ENCODE measurements around the gene ABL1.

ABL1 gene

DNA sequence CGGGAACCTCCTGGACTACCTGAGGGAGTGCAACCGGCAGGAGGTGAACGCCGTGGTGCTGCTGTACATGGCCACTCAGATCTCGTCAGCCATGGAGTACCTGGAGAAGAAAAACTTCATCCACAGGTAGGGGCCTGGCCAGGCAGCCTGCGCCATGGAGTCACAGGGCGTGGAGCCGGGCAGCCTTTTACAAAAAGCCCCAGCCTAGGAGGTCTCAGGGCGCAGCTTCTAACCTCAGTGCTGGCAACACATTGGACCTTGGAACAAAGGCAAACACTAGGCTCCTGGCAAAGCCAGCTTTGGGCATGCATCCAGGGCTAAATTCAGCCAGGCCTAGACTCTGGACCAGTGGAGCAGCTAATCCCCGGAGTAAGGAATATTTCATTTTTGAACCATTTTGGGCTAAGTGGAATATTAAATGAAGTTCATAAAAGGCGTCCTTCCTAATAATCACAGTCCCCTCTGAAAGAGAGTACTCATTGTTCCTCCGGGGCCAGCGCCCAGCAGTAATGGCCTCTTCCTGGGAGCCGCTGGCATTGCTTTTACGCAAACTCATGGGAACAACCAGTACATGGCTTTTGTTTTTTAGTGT, 38.0 kb downstream of the ABL1 start:
- no peak for DNase-seq

DNA sequence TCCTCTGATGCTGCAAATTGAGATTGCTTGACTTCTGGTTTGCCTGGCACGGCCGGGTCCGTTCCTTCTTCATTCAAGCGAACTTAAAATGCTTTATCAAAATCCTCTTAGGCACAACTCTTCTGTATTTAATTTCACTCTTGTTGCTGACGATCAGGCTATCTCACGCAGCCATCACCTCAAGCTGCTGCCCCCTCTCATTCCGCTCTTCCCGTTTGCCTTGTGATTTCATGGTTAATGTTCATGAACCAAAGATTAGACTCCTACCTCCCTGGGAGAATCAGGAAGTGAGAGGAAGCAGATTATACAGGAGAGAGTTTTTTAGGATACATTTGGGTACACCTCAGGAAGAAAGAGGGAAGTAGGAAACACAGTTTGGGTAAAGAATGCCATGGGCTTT, 38.9 kb downstream of the ABL1 start:
- no peak for DNase-seq

DNA sequence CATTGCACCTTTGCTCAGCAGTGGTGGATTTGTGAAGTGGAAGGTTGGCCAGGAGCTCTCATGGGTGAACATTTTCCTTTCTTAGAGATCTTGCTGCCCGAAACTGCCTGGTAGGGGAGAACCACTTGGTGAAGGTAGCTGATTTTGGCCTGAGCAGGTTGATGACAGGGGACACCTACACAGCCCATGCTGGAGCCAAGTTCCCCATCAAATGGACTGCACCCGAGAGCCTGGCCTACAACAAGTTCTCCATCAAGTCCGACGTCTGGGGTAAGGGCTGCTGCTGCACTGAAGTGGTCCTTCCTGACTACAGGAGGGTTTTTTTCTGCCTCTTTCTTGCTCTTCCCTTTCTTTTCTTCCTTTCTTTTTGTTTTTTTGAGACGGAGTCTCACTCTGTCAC, 39.7 kb downstream of the ABL1 start:
- DNase-seq = no peak

- no peak for DNase-seq
Observed at GRCh38 chr9:130877300-130877699, 42.2 kb downstream of the ABL1 start.

- no peak for DNase-seq
Observed at GRCh38 chr9:130878295-130878694, 43.2 kb downstream of the ABL1 start.

- DNase-seq = no peak
Observed at GRCh38 chr9:130879863-130880411, 44.9 kb downstream of the ABL1 start.

- DNase-seq = no peak
Observed at GRCh38 chr9:130880599-130881220, 45.7 kb downstream of the ABL1 start.

GRCh38 chr9:130881516-130881915, 46.5 kb downstream of the ABL1 start:
- no peak for DNase-seq

DNA sequence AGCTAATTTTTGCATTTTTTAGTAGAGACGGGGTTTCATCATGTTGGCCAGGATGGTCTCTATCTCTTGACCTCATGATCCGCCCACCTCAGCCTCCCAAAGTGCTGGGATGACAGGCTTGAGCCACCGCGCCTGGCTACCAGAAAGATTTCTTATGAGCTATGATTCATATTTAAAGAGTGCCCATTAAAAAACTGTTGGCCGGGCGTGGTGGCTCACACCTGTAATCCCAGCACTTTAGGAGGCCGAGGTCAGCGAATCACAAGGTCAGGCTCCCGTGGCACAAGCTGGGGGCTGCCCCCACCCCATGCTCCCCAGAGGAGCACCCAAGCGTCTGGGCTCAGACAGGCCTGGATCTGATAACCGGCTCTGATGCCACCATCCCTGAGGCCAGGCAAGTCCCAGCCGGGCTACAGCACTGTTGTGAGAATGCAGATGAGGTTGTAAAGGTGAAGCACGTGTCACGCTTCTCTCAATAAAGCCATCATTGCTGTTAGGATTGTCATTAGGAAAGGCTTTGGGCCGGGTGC, 47.7 kb downstream of the ABL1 start:
- no peak for DNase-seq

DNA sequence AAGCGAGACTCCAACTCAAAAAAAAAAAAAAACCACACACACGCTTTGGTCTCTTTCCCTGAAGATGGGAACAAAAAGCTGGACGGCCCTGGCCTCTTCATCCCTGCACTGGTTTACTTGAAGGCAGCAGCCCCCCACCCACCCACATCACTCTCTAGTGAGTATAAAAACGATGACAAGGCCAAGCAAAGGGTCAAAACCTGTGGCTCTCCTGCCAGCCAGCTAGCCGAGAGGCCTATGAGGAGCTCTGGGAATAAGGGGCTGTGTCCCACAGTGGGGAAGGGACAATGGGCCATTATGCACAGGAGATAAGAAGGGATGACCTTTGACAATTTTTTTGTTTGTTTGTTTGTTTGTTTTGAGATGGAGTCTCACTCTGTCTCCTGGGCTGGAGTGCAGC, 48.4 kb downstream of the ABL1 start:
- DNase-seq = no peak

DNA sequence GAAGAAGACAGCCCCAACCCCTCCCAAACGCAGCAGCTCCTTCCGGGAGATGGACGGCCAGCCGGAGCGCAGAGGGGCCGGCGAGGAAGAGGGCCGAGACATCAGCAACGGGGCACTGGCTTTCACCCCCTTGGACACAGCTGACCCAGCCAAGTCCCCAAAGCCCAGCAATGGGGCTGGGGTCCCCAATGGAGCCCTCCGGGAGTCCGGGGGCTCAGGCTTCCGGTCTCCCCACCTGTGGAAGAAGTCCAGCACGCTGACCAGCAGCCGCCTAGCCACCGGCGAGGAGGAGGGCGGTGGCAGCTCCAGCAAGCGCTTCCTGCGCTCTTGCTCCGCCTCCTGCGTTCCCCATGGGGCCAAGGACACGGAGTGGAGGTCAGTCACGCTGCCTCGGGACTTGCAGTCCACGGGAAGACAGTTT, 49.1 kb downstream of the ABL1 start:
- DNase-seq = no peak

DNA sequence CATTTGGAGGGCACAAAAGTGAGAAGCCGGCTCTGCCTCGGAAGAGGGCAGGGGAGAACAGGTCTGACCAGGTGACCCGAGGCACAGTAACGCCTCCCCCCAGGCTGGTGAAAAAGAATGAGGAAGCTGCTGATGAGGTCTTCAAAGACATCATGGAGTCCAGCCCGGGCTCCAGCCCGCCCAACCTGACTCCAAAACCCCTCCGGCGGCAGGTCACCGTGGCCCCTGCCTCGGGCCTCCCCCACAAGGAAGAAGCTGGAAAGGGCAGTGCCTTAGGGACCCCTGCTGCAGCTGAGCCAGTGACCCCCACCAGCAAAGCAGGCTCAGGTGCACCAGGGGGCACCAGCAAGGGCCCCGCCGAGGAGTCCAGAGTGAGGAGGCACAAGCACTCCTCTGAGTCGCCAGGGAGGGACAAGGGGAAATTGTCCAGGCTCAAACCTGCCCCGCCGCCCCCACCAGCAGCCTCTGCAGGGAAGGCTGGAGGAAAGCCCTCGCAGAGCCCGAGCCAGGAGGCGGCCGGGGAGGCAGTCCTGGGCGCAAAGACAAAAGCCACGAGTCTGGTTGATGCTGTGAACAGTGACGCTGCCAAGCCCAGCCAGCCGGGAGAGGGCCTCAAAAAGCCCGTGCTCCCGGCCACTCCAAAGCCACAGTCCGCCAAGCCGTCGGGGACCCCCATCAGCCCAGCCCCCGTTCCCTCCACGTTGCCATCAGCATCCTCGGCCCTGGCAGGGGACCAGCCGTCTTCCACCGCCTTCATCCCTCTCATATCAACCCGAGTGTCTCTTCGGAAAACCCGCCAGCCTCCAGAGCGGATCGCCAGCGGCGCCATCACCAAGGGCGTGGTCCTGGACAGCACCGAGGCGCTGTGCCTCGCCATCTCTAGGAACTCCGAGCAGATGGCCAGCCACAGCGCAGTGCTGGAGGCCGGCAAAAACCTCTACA, 49.8 kb downstream of the ABL1 start:
- no peak for DNase-seq

- no peak for DNase-seq
Observed at GRCh38 chr9:130885484-130886375, 50.7 kb downstream of the ABL1 start.

DNA sequence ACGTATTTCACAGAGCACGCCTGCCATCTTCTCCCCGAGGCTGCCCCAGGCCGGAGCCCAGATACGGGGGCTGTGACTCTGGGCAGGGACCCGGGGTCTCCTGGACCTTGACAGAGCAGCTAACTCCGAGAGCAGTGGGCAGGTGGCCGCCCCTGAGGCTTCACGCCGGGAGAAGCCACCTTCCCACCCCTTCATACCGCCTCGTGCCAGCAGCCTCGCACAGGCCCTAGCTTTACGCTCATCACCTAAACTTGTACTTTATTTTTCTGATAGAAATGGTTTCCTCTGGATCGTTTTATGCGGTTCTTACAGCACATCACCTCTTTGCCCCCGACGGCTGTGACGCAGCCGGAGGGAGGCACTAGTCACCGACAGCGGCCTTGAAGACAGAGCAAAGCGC, 51.9 kb downstream of the ABL1 start:
- no peak for DNase-seq

DNA sequence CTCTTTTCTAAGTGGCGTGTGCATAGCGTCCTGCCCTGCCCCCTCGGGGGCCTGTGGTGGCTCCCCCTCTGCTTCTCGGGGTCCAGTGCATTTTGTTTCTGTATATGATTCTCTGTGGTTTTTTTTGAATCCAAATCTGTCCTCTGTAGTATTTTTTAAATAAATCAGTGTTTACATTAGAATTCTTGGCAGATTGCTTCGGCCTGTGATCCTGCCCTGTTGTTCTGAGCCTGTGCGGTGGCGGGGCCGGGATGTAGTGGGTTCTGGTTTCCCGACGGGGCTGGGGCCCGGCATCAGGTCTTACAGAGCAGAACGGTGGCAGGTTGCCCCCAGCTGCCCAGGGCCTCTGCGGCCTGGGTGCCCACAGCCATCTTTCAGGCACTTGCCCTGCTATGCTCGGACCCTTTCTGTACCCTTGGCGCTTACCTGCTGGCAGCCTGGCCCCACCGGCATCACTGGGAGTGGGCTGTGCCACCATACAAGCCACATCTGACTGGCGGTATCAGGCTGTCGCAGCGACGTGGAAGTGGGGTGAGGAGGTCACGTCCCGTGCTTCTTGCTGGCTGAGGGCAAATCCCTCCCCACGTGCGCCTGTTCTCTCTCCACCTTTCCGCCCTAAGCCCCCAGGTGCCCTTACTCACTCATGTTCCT, 52.6 kb downstream of the ABL1 start:
- no peak for DNase-seq

DNA sequence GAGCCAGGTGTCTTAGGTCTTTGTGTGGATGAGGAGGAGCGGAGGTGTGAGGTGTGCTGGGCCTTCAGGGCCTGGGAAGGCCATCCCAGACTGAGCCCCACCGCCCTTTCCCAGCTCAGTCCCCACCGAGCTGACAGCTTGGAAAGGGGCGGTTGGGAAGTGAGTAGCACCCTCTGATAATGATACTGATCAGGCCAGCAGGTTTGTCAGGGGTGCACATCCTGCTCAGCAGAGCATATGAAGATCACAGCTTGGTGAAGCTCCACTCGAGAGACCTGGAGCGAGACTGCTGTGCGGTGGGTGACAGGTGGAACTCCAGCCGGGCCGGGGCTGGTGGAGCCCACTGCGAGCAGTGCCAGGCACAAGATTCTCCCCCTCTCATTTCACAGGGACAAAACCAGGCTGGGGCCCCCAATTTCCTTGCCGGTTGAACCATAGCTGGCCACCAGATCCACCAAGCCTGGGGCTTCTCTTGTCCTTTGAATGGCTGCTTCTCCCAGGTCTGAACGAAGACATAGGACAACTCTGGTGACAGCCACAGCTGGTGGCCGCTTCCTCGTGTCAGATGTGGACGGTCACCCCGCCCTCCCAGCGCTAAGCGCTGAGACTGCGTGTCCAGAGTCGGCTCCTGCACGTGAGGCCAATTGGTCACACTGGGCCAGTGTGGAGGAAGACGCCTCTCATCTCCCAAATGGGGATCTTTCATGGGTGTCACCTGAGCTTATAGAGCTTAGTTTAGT, 53.3 kb downstream of the ABL1 start:
- DNase-seq = no peak

GRCh38 chr9:130890124-130890523, 55.1 kb downstream of the ABL1 start:
- DNase-seq = no peak

GRCh38 chr9:130890870-130891687, 56.0 kb downstream of the ABL1 start:
- DNase-seq = no peak

- DNase-seq = no peak
Observed at GRCh38 chr9:130891688-130892476, 56.8 kb downstream of the ABL1 start.

All from fibroblast of skin of abdomen (primary cell).